Epithelial cell of esophagus (primary cell): ENCODE data around the gene PCCA.

Experiments
- DNase-seq: peaks from one replicate; pipeline ENCODE4 v3.0.0; 2010; ENCODE audit warnings: low read depth
- H3K4me3 ChIP-seq: 2 replicates; pipeline ENCODE4 v1.5.1; 2011; ENCODE audit warnings: mild to moderate bottlenecking, low read length, control low read depth
- TF ChIP-seq, protein P1 (sequence below): IDR thresholded peaks from 2 replicates; pipeline ENCODE4 v1.5.1; 2011; ENCODE audit warnings: low read depth, mild to moderate bottlenecking, low read length, control low read depth, inconsistent platforms; ENCODE audit not compliant: insufficient read depth; ENCODE audit errors: missing control alignments

PCCA gene

DNA sequence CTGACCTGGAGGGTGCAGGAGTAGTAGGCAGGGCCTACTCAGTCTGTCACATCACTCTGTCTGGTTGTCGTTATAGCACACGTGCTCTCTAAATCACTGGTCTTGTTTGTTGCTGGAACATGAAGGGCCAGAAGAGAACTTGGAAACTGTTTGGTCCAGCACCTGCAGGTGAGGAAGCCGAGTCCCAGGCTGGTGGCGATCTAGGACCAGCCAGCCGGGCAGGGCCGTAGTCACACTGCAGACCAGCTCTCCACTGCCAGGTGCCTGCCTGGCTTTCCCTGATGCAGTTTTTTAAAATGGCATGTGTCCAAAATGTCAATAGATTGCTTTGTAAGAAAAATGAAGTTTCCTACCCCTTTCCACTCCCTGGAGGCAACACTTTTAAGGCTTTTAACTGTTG, 446.0 kb downstream of the PCCA start:
- H3K4me3 ChIP-seq = no peak overlapping the region
- no peak for DNase-seq
- TF ChIP-seq, protein P1, sequence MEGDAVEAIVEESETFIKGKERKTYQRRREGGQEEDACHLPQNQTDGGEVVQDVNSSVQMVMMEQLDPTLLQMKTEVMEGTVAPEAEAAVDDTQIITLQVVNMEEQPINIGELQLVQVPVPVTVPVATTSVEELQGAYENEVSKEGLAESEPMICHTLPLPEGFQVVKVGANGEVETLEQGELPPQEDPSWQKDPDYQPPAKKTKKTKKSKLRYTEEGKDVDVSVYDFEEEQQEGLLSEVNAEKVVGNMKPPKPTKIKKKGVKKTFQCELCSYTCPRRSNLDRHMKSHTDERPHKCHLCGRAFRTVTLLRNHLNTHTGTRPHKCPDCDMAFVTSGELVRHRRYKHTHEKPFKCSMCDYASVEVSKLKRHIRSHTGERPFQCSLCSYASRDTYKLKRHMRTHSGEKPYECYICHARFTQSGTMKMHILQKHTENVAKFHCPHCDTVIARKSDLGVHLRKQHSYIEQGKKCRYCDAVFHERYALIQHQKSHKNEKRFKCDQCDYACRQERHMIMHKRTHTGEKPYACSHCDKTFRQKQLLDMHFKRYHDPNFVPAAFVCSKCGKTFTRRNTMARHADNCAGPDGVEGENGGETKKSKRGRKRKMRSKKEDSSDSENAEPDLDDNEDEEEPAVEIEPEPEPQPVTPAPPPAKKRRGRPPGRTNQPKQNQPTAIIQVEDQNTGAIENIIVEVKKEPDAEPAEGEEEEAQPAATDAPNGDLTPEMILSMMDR = no peak

DNA sequence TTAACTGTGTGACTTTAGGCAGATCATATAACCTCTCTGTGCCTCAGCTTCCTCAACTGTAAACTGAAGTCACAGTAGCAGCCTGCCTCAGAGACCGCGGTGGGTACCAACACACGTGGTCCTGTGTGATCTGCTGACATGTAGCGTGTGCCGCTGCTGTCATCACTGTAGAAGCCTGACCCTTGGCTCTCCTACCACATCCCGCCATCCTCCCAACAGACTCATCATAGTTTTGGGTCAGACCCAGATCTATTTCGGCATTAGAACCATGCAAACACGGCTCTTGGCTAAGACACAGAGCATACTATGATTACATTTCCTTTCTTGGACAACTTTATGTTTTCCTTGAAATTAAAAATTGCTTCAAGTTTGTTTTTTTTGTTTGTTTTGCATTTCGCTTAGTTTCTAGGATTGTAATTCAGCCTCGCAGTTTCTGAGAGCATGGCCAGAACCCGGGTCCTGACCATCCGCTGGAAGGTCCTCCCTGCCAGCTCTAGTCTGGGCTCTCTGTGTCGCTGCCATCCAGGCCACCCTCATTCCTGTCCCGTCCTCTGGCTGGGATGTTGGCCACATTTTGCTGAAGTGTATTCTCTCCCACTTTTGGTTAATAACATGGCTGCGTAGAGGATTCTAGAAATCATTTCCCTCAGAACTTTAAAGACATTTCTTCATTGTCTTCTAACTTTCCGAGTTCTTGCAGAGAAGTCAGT, 446.7 kb downstream of the PCCA start:
- TF ChIP-seq, protein P1 = no peak
- DNase-seq = no peak
- H3K4me3 ChIP-seq = no peak overlapping the region

DNA sequence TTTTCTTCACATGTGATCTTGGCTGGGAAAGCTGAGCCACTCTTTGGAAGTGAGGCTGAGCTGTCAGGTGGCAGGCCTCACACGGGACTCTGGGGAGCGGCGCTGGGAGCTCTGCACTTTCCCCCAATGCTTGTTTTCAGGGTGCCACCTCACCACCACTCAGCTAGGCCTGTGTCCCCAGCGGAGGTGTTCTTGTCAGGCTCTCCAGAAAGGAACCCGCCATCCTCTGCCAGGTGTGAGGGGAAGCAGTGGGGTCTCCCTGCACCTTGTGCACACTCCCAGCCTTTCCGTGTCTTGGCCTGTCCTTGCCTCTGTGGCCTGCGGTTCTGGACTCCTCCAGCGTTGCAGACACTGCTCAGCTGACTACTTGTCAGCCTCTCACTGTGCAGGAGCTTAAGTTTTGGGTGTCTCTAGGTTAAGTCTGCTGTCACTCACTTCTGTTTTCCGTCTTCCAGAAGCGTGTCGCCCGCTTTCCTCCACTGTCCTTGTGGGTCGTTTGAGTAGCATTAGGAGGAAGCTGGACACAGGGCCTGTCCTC, 447.8 kb downstream of the PCCA start:
- DNase-seq = no peak
- H3K4me3 ChIP-seq = no peak overlapping the region
- TF ChIP-seq, protein P1 = no peak

DNA sequence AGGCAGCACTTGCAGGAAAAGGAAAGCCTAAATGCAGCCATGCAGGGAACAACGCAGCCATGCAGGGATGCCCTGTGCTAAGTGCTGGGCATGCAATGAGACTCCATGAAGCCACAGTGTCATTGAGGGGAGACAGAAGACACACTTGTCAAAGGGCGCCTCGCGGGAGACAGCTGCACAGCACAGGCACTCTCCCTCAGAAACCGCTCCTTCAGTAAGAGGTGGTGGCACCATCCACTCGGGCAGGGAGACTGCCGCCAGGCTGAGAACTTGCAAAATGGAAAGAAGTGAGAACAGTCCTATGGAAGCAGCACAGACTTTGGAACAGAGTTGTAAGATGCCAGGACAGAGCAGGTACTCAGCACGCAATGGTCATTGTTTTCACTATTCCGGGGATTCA, 448.6 kb downstream of the PCCA start:
- H3K4me3 ChIP-seq = no peak overlapping the region
- no peak for DNase-seq
- TF ChIP-seq, protein P1 = no peak

DNA sequence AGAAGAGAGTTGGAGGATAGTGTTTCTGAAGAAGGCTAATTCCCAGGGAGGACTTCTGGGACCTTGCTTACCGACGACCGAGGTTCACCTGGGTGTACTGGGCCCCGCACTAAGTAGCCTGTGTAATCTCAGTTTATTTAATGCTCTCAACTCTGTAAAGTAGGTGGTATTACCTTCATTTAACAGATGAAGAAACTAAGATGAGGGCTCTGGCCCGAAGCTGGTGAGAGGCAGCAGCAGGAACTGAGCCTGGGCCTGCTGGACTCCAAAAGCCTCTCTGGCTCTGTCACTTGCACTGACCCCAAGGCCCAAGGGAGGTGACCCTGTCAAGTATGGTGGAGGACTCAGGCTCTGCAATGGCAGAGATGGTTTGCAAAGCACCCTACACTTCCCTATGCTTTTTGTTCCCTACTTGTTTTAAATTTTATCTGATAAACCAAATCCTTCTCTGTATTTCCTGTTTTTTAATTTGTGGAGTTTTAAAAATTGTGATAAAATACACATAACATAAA, 449.1 kb downstream of the PCCA start:
- TF ChIP-seq, protein P1 = no peak
- no peak for DNase-seq
- H3K4me3 ChIP-seq = no peak overlapping the region

DNA sequence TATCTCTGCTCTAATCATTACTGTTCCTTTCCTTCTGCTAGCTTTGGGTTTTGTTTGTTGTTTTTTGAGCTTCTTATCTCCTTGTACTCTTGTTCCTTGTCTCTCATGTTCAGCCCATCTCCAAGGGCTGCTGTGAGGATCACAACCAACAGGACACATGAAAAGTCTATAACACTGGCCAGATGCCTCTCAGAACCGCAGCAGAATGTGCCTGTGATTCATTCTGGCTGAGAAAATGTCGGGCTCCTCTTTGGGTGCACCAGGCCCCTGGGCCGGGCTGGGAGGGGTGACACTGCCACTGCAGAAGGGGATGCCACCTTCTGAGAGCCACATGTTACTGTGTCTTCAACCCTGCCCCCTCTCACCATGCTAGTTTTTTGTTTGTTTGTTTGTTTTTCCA, 451.7 kb downstream of the PCCA start:
- DNase-seq = no peak
- no peak overlapping the region for H3K4me3 ChIP-seq
- TF ChIP-seq, protein P1 = no peak
